Measurements from ENCODE around the gene AGFG2. TPM values are rescaled to one million over a fixed set of nuclear protein-coding genes. Genes with fewer than 3 reads are reported as not detected.

AGFG2 gene
- total and polyA plus RNA-seq, 2 of the 13 experiments (the other 11 are each of a cell fraction or from before 2014, with no cell fraction given): 125 to 132 TPM

DNA sequence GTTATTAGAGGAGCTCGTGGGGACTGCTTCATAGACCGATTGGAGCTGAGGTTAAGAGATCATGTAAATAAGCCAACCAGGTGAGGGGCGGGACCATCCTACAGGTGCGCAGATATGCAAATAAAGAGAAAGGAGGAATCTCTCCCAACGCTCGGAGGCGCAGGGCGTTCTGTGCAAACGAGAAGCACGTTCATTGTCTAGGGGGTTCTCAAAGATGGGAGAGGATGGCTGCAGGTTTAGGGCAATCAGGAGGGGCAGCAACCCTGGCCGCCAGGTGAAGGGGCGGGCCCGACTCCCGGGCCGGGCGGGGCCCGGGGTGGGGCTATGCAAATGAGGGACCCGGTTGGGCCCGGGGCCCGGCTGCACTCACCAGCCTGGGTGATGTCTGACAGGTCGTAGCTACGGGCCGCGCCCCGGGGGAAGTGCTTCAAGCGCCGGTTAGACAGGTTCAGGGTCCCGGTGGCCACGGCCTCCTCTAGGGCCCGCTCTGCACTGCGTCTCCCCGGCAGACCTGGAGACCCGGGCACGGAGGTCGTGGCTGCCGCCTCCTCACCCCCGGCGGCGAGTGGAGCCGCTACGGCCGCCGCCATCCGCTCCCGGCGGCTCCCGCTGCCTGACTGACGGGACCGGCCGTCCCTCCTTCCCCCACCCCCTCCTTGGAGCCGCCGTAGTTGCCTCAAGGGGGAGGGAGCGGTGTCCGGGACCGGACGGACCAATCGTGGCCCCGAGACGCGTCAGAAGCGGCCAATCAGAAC, 46.7 kb downstream of the AGFG2 start, which contains the start of gene LRCH4 (continued):
- TF ChIP-seq, protein P1, sequence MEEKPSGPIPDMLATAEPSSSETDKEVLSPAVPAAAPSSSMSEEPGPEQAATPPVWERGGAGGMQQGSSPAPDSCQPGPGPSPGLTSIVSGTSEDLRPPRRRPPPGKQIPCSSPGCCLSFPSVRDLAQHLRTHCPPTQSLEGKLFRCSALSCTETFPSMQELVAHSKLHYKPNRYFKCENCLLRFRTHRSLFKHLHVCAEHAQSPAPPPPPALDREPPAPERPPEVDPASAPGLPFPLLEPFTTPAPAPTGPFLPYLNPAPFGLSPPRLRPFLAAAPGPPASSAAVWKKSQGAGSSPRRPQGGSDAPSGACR (CRISPR knock-in tag; IDR thresholded peaks at IDR 0.05): peak; percentile 30; the same call in 1 of the 2 replicates
- TF ChIP-seq ZNF180 (CRISPR knock-in tag; IDR thresholded peaks at IDR 0.05; ENCODE audit: borderline replicate concordance, low read depth) (no peak), ZSCAN30 (CRISPR knock-in tag; IDR thresholded peaks at IDR 0.05) (no peak), SOX5 (CRISPR knock-in tag; IDR thresholded peaks at IDR 0.05; ENCODE audit: borderline replicate concordance) (no peak), ZNF430 (CRISPR knock-in tag; IDR thresholded peaks at IDR 0.05) (peak; percentile 56), HNRNPK (IDR thresholded peaks at IDR 0.05; ENCODE audit: low read depth, low read length, poor library complexity, severe bottlenecking) (peak; percentile 82), NR2F2 (IDR thresholded peaks at IDR 0.05; ENCODE audit: borderline replicate concordance, low read depth) (no peak), ZSCAN29 (CRISPR knock-in tag; conservative IDR thresholded peaks at IDR 0.05) (no peak), KDM5A (IDR thresholded peaks at IDR 0.05; ENCODE audit: borderline replicate concordance, low read length) (peak; percentile 49; the same call in 1 of the 2 replicates), NR2F6 (IDR thresholded peaks at IDR 0.05) (no peak), NR2F6 (CRISPR knock-in tag; IDR thresholded peaks at IDR 0.05) (no peak), GTF2F1 (IDR thresholded peaks at IDR 0.05; ENCODE audit: low read length) (no peak), ZNF792 (CRISPR knock-in tag; IDR thresholded peaks at IDR 0.05) (peak; percentile 89)
- TF ChIP-seq, protein P2, sequence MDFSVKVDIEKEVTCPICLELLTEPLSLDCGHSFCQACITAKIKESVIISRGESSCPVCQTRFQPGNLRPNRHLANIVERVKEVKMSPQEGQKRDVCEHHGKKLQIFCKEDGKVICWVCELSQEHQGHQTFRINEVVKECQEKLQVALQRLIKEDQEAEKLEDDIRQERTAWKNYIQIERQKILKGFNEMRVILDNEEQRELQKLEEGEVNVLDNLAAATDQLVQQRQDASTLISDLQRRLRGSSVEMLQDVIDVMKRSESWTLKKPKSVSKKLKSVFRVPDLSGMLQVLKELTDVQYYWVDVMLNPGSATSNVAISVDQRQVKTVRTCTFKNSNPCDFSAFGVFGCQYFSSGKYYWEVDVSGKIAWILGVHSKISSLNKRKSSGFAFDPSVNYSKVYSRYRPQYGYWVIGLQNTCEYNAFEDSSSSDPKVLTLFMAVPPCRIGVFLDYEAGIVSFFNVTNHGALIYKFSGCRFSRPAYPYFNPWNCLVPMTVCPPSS (IDR thresholded peaks at IDR 0.05): no peak
- TF ChIP-seq, protein P3, sequence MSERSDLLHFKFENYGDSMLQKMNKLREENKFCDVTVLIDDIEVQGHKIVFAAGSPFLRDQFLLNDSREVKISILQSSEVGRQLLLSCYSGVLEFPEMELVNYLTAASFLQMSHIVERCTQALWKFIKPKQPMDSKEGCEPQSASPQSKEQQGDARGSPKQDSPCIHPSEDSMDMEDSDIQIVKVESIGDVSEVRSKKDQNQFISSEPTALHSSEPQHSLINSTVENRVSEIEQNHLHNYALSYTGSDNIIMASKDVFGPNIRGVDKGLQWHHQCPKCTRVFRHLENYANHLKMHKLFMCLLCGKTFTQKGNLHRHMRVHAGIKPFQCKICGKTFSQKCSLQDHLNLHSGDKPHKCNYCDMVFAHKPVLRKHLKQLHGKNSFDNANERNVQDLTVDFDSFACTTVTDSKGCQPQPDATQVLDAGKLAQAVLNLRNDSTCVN (CRISPR knock-in tag; IDR thresholded peaks at IDR 0.05; ENCODE audit: borderline replicate concordance): 0 out of 2 replicates have a peak, but pooled peaks have one; percentile 43
- TF ChIP-seq, protein P4, sequence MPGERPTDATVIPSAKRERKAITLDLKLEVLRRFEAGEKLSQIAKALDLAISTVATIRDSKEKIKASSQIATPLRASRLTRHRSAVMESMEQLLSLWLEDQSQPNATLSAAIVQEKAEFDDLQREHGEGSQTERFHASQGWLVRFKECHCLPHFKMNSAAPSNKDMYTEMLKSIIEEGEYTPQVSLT (CRISPR knock-in tag; IDR thresholded peaks at IDR 0.05; ENCODE audit: borderline replicate concordance, low read depth): no peak
- TF ChIP-seq, protein P5, sequence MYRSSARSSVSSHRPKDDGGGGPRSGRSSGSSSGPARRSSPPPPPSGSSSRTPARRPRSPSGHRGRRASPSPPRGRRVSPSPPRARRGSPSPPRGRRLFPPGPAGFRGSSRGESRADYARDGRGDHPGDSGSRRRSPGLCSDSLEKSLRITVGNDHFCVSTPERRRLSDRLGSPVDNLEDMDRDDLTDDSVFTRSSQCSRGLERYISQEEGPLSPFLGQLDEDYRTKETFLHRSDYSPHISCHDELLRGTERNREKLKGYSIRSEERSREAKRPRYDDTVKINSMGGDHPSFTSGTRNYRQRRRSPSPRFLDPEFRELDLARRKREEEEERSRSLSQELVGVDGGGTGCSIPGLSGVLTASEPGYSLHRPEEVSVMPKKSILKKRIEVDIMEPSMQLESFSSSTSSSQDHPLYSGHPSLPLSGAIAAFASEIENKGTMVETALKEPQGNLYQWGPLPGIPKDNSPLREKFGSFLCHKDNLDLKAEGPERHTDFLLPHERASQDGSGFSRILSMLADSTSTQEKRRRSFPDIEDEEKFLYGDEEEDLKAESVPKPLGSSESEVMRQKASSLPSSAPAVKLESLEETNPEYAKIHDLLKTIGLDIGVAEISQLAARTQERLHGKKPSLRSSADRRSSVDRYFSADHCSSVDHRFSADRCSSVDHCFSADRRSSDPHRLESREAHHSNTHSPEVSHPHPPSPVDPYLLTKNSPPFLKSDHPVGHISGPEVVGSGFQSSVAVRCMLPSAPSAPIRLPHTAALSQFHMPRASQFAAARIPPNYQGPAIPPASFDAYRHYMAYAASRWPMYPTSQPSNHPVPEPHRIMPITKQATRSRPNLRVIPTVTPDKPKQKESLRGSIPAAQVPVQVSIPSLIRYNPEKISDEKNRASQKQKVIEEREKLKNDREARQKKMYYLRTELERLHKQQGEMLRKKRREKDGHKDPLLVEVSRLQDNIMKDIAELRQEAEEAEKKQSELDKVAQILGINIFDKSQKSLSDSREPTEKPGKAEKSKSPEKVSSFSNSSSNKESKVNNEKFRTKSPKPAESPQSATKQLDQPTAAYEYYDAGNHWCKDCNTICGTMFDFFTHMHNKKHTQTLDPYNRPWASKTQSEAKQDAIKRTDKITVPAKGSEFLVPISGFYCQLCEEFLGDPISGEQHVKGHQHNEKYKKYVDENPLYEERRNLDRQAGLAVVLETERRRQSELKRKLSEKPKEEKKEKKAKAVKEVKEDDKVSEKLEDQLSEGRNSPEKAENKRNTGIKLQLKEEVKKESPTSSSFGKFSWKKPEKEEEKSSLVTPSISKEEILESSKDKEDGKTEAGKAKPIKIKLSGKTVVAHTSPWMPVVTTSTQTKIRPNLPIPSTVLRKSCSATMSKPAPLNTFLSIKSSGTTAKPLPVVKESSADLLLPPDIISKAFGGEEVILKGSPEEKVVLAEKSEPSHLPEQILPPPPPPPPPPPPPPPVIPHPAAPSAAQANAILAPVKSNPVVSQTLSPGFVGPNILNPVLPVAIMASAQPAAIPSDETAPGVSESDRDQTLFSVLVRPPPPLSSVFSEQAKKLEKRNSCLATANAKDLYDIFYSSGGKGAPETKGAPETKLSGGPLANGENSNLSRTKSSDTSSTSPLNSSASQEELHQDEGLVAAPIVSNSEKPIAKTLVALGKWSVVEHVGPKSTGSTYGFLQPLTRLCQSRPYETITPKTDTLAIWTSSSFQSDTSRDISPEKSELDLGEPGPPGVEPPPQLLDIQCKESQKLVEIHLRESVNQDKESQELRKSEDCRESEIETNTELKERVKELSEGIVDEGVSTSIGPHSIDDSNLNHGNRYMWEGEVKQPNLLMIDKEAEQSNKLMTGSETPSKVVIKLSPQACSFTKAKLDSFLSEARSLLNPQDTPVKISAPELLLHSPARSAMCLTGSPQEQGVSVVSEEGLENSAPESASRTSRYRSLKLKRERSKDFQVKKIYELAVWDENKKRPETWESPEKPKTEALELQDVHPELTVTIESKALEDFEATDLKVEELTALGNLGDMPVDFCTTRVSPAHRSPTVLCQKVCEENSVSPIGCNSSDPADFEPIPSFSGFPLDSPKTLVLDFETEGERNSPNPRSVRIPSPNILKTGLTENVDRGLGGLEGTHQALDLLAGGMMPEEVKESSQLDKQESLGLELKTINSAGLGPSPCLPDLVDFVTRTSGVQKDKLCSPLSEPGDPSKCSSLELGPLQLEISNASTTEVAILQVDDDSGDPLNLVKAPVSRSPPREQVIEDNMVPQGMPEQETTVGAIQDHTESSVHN (CRISPR knock-in tag; IDR thresholded peaks at IDR 0.05): no peak
